Measurements from ENCODE around the gene LRRC57. TPM values are rescaled to one million over a fixed set of nuclear protein-coding genes. Genes with fewer than 3 reads are reported as not detected.

LRRC57 gene
- total RNA-seq, 1 experiment from 2014 or later = 18.7 TPM

DNA sequence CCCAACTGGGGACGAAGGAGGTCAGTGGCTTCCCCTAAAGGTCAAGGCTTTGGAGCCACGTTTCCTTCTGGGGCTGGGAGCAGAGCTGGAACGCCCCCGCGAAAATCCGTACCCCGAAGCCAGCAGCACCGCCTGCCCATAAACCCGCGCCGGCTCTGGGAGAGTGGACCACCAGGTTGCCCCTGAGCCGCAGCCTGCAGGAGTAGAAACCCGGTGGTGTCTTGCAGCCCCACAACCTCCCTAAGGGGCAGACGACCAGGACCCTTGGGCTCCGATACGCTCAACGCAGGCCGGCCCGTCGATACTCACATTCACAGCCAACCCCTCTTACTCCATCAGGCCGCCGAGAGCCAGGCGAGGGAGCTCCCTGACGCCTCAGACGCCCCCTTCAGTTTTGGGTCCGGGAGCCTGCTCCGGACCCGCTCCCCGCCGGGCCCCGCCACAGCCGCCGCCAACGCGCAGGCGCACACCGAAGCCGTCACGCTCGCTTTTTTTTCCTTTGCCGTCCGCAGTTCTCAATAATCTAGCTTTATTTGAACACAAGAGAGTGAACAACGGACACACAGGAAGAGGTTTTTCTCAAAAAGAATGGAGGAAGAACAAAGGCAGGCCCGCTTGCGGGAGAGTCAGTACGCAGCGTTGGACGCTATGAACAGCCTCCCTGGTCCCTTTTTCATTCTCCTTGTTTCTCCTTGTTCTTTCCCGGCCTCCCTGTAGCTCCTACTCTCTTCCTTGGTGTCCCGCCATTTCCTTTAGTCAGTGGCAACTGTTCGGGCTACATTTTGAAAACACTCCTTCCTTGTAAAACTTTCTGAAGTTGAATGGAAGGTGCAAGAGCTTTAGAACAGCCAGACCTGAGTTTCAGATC is 57.7 kb downstream of the LRRC57 start, which contains the start of gene ZNF106:
TSS of gene ZNF106 (minus strand) at position 471 of the 868 bp plus-strand sequence. CDS start 18,852 bp downstream, outside the sequence.
- Histone ChIP-seq H3K4me1 (ENCODE audit: insufficient read depth, low read length) (0 out of 2 replicates have a peak, but pooled peaks cover 3% of the 10 kb centered on the region), H3K27me3 (ENCODE audit: insufficient read depth, low read length) (no peaks in the 10 kb centered on the region), H4K91ac (ENCODE audit: insufficient read length, low read depth, low read length) (no peak within 1 kb of the TSS), H3K79me2 (ENCODE audit: insufficient read depth, low read length) (peaks cover 2% of the 10 kb centered on the region; the same call in 1 of the 2 replicates), H2BK5ac (ENCODE audit: insufficient read length, low read length) (no peak within 1 kb of the TSS), H3K27ac (ENCODE audit: insufficient read length, low read depth, low read length) (peak within 1 kb of the TSS; percentile 72), H4K5ac (ENCODE audit: insufficient read length, low read depth, low read length) (peak within 1 kb of the TSS; percentile 96), H2BK120ac (ENCODE audit: low read depth, low read length, poor library complexity, severe bottlenecking) (peak within 1 kb of the TSS; percentile 99), H2AFZ (ENCODE audit: low read length) (peak within 1 kb of the TSS; percentile 63), H3K9me3 (ENCODE audit: control insufficient read depth, low read depth, low read length) (no peaks in the 10 kb centered on the region), H3K14ac (ENCODE audit: insufficient read depth, low read length) (peak within 1 kb of the TSS; percentile 97; the same call in 1 of the 2 replicates), H3T11ph (ENCODE audit: low read length) (peak within 1 kb of the TSS; percentile 78), H2BK20ac (ENCODE audit: low read depth, low read length, poor library complexity, severe bottlenecking) (no peak within 1 kb of the TSS), H3K23ac (ENCODE audit: insufficient read length, low read depth, low read length) (no peak within 1 kb of the TSS), H2BK12ac (ENCODE audit: insufficient read length, low read depth, low read length) (peak within 1 kb of the TSS; percentile 58), H2AK5ac (ENCODE audit: insufficient read length, low read length) (no peak within 1 kb of the TSS), H3K79me1 (ENCODE audit: insufficient read depth, low read depth, low read length, poor library complexity, severe bottlenecking) (peaks cover 2% of the 10 kb centered on the region), H3K56ac (ENCODE audit: insufficient read length, low read depth, low read length) (no peak within 1 kb of the TSS), H3K4ac (ENCODE audit: low read depth, low read length) (no peak within 1 kb of the TSS; the same call in 1 of the 2 replicates), H4K20me1 (ENCODE audit: control insufficient read depth, insufficient read depth, insufficient read length) (no peaks in the 10 kb centered on the region), H3K23me2 (ENCODE audit: insufficient read length, low read depth, low read length, poor library complexity, severe bottlenecking) (peaks cover 13% of the 10 kb centered on the region), H3K18ac (ENCODE audit: insufficient read length, low read depth, low read length) (peak within 1 kb of the TSS; percentile 96), H4K8ac (replicated peaks; ENCODE audit: insufficient read length, low read depth, low read length) (no peak within 1 kb of the TSS), H3K9ac (ENCODE audit: extremely low read depth, insufficient read length, low read length) (peak within 1 kb of the TSS; percentile 95), H3K4me2 (ENCODE audit: insufficient read depth, insufficient read length, low read length) (peak within 1 kb of the TSS; percentile 91), H2BK15ac (ENCODE audit: low read depth, low read length) (no peak within 1 kb of the TSS)
- peak within 1 kb of the TSS; percentile 95 to 98 for H3K4me3 Mint-ChIP-seq
- no peaks in the 10 kb centered on the region; a peak in 1 of 5 replicates for H3K9me3 Mint-ChIP-seq
- no CpG with 5 or more reads among the region's 51 CpGs for WGBS (ENCODE audit: extremely low coverage, insufficient read length, low lambda C conversion rate)
- H3K27ac Mint-ChIP-seq = peak within 1 kb of the TSS; percentile 98 to 99 (median 99)
- H3K36me3 Mint-ChIP-seq (ENCODE audit: insufficient read depth in 1 of 3, low read depth in 3 of 3) = peaks cover 0 to 2% (median 0%) of the 10 kb centered on the region in 3 experiments; a peak in 2 of 7 replicates
- TF ChIP-seq CTCF (conservative IDR thresholded peaks at IDR 0.05) = peak; percentile 40; the same call in 2 of the 3 replicates
- H3K27me3 Mint-ChIP-seq (ENCODE audit: low read depth) = no peaks in the 10 kb centered on the region
- peaks cover 8 to 13% of the 10 kb centered on the region in 2 experiments for H3K4me1 Mint-ChIP-seq
- peak; percentile 94 for DNase-seq

Data from H9 (cell line).